C4-2B (cell line): Measurements from ENCODE around the gene DBNL.
A peak's percentile ranks its signal among the peaks of the same experiment; 100 is the strongest.

Experiments
- ZFX ChIP-seq: fragments of 450-650 bp; IDR thresholded peaks from 2 replicates; pipeline ENCODE4 v1.6.1; 2017
- TF ChIP-seq, protein P1 (sequence below): fragments of 450-650 bp; conservative IDR thresholded peaks from 2 replicates; pipeline ENCODE4 v1.5.1; 2017; ENCODE audit warnings: mild to moderate bottlenecking

DNA sequence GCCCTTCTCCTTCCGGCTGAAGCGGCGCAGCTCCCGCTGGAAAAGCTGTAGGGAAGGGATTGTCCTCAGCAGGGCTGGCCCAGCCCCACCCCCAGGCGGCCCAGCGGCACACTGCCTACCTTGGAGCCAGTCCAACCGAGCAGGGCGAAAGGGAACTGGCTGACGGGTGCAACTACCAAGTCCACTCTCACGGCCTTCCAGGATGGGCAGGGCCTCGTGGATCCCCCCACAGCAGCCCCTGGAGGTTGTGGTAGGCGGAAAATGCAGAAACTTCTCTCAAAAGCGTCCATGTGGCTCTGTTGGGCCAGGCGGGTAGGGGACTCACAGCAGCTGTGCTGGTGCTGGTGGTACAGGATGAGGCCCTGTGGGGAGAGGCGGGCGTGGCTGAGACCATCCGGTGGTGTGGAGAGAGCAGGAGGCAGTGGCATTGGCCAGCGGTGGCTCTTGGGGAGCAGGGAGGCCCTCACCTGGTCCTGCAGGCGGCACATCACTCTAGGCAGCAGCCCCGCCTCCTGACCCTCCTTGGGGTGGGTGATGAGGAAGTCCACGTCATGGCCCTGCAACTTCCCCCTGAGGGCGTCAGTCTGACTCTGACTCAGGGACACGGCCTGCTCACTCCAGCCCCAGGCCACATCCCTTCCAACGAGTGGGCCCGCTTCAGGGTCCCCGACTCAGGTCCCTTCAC lies 29.3 kb downstream of the DBNL start:
- TF ChIP-seq, protein P1, sequence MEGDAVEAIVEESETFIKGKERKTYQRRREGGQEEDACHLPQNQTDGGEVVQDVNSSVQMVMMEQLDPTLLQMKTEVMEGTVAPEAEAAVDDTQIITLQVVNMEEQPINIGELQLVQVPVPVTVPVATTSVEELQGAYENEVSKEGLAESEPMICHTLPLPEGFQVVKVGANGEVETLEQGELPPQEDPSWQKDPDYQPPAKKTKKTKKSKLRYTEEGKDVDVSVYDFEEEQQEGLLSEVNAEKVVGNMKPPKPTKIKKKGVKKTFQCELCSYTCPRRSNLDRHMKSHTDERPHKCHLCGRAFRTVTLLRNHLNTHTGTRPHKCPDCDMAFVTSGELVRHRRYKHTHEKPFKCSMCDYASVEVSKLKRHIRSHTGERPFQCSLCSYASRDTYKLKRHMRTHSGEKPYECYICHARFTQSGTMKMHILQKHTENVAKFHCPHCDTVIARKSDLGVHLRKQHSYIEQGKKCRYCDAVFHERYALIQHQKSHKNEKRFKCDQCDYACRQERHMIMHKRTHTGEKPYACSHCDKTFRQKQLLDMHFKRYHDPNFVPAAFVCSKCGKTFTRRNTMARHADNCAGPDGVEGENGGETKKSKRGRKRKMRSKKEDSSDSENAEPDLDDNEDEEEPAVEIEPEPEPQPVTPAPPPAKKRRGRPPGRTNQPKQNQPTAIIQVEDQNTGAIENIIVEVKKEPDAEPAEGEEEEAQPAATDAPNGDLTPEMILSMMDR, result no peak
- TF ChIP-seq ZFX, result 0 out of 2 replicates have a peak, but pooled peaks have one; percentile 18
